GM20431 (cell line): ENCODE data around the gene IGF2R.
"Not testable (repeated sequence)": the region's sequence is repeated elsewhere in the genome, so short reads cannot be mapped to it uniquely, and the experiment has no call there.

ENCODE experiments used
- in situ Hi-C: fragments of 300-500 bp; cut with MseI, MboI; formaldehyde crosslinking; loops from one replicate; pipeline ENCODE4 v1.15.0; 2020; ENCODE audit warnings: low sequenced_read_pairs; ENCODE audit not compliant: unreplicated experiment

The IGF2R gene

GRCh38 chr6:160088069-160088783, 119.3 kb downstream of the IGF2R start:
- in situ Hi-C loops = no loop called here

GRCh38 chr6:160088784-160089533, 120.1 kb downstream of the IGF2R start:
- in situ Hi-C loops = no loop called here

- in situ Hi-C loops = no loop called here
These were observed 120.6 kb downstream of the IGF2R start for GRCh38 chr6:160089534-160089897.

GRCh38 chr6:160090442-160091239, 121.8 kb downstream of the IGF2R start:
- in situ Hi-C loops = not testable (repeated sequence)

- in situ Hi-C loops = not testable (repeated sequence)
These were observed 123.3 kb downstream of the IGF2R start for GRCh38 chr6:160092176-160092575.

- in situ Hi-C loops = no loop called here
These were observed 123.7 kb downstream of the IGF2R start for GRCh38 chr6:160092602-160093001.

- in situ Hi-C loops = no loop called here
These were observed 124.2 kb downstream of the IGF2R start for GRCh38 chr6:160093061-160093460.

DNA sequence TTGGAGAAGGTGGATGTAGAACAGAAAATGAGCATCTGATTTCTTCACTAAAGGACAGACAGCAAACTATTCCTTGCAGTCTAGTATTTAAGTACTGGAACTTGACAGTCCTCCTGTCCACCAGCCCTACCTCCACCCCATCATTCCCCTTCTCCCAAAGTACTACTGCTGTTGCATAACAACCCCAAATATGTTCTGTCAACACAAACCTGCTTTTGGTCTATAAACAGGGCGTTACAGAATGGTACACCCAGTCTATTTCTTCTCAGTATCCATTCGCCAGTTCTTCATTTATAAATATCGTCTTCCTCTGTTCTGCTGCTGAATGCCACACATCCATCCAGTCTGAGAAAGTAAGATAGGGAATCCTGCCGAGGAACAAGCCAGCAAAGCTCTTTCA, 125.1 kb downstream of the IGF2R start:
- in situ Hi-C loops = no loop called here

DNA sequence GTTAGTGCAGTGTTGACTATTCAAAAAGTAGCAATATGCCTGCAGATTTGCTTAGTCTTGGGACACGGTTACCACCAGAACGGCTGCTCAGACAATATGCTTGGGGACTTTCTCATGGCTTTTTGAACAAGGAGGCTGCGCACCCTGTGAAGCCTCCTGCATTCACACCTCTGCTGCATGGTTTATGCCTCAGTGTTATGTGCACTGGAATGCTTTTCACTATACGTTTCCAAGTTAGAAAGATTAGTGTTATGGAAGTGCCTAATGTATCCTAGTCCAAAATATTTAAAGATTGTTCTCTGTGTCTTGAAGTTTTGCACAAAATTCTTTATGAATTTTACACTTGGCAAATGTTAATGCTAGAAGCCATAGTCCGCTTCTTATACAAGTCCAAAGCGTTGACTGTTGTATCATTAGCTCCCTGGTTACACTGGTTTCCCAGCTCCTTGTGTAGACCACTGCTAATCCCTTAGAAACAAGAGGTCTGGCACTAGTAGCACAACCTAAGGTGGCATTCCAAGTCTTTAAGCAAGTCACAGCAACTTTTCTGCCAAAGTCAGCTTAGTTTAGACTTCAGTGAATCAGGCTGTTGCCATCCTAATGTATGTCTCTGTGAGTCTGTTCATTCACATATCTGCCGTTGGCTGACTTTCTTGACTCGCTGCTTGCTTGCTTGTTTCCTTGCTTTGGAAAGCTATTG, 126.4 kb downstream of the IGF2R start:
- in situ Hi-C loops = no loop called here

- in situ Hi-C loops = no loop called here
These were observed 132.7 kb downstream of the IGF2R start for GRCh38 chr6:160101277-160102205.

- in situ Hi-C loops = no loop called here
These were observed 133.5 kb downstream of the IGF2R start for GRCh38 chr6:160102399-160102798.

- in situ Hi-C loops = no loop called here
These were observed 134.3 kb downstream of the IGF2R start for GRCh38 chr6:160102956-160103824.

- in situ Hi-C loops = no loop called here
These were observed 134.9 kb downstream of the IGF2R start for GRCh38 chr6:160103825-160104100.

- in situ Hi-C loops = no loop called here
These were observed 136.1 kb downstream of the IGF2R start for GRCh38 chr6:160104821-160105517.

DNA sequence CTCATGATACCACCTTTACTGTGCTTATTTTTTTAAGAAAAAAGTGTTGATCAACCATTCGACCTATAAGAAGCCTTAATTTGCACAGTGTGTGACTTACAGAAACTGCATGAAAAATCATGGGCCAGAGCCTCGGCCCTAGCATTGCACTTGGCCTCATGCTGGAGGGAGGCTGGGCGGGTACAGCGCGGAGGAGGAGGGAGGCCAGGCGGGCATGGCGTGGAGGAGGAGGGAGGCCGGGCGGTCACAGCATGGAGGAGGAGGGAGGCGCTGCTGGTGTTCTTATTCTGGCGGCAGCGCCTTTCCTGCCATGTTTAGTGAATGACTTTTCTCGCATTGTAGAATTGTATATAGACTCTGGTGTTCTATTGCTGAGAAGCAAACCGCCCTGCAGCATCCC, 137.1 kb downstream of the IGF2R start:
- in situ Hi-C loops = no loop called here

DNA sequence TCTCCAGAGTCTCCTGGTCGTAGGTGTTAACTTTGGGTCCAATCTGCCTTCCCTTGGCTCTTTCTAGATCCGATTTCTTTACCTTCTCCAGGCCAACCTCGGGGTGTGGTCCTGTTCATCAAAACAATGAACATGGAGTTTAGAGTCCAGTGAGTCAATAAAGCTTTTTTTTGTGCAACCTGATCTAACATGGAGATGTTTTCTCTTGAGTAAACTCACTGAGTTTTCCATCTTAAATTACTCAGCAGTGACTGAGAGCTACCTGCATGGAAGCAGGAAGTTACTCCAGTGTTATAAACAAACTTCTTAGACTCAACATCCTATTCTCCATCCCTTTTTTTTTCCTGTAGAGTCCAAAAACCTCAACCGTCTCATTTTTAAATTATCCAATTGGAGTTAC, 137.8 kb downstream of the IGF2R start:
- in situ Hi-C loops = no loop called here

DNA sequence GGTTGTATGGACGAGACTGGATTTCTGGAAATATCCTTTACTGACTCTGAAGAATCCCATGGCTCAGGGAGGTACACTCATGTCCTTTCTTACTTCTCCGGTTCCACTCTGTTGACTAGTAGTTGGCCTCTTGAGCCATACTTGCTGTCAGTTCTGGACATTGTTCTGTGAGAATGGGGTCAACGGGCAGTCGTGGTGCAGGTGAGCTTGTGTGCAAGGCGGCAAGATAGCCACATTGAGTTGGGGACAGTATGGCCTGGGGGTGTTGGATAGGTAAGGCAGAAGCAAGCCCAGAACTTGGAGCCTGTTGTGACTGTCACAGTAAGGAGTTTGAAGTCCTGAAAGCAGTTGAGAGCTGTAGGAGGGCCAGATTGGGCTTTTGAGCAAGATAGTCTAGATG, 139.2 kb downstream of the IGF2R start:
- in situ Hi-C loops = no loop called here

DNA sequence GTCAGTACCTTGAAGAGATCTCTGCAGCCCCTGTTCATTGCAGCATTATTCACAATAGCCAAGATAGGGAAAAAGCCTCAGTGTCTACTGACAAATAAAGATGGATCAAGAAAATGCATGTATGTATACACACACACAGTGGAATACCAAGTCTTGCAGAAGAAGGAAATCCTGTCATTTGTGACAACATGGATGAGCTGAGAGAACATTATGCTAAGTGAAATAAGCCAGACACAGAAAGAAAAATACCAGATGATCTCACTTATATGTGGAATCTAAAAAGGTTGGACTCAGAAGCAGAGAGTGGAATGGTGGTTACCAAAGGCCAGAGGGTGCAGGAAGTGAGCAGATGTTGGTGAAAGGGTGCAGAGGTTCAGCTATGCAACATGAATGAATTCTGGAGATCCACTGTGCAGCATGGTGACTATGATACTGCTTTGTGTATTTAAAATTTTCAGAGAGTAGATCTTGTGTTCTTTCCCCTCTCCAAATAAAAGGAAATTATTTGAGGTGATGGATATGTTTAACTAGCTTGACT, 141.8 kb downstream of the IGF2R start:
- in situ Hi-C loops = no loop called here
